Measurements from ENCODE around the gene TMEM203. TPM values are rescaled to one million over a fixed set of nuclear protein-coding genes. Genes with fewer than 3 reads are reported as not detected.

TMEM203 gene
- total RNA-seq, 1 experiment from 2014 or later = 36.4 TPM

DNA sequence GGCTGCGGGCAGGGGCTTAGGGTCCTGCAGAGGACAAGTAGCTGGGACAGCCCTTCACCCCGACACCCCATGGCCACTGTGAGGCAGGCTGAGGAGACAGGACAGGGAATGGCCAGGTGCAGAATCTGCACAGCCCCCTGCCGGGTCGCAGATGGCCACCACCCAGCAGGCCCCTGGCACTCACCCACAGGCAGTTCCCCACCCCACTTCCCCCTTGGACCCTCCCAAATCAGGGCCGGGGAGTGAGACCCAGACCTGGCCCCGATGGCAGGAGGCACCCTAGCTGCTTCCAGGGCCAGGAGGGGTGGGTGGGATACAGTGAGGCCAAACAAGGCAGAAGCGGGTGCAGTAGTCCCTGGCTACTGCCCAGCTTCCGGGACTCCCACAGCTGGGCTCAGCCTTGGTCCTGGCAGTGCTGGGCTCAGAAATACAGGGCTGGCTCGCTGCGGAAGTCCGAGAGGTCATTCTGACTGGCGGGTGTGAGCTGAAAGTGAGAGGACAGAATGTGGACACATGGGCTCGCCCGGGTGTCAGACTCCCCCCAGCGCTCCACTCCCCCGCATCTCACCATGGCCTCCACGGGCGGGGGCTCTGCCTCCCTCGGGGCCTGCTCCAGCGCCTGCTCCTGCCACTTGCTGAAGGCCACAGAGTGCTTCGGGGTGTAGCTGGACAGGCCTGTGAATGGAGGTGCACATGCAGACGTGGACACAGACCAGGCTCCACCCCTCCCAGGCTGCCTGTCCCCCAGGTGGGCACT lies 13.6 kb downstream of the TMEM203 start:
- peaks cover 35% of the 10 kb centered on the region for H3K4me1 ChIP-seq (ENCODE audit: insufficient read depth, low read length)
- H3K9me3 ChIP-seq (ENCODE audit: low read length) = no peaks in the 10 kb centered on the region
- no peak overlapping the region for H3K4me2 ChIP-seq (ENCODE audit: low read length)
- H2AFZ ChIP-seq (ENCODE audit: low read length) = no peak overlapping the region
- no peak overlapping the region for H3K4me3 ChIP-seq (ENCODE audit: low read length)
- peaks cover 32% of the 10 kb centered on the region for H3K79me2 ChIP-seq (ENCODE audit: low read length)
- DNase-seq (no peak), ATAC-seq (no peak)
- no peak overlapping the region for H3K9ac ChIP-seq (ENCODE audit: low read length)
- no peaks in the 10 kb centered on the region for H3K27me3 ChIP-seq (ENCODE audit: low read length)
- BruUV-seq (replicated peaks) = no TSS peak
- ChIA-PET POLR2A (ENCODE audit: unreplicated experiment) (no interaction called here), CTCF (no interaction called here)
- no peak for TF ChIP-seq EZH2 (IDR thresholded peaks at IDR 0.05; ENCODE audit: low read length, unreplicated experiment)
- TF ChIP-seq CTCF (conservative IDR thresholded peaks at IDR 0.05; ENCODE audit: low read depth, low read length) = no peak
- no peak for TF ChIP-seq EZH2phosphoT487 (IDR thresholded peaks at IDR 0.05; ENCODE audit: borderline replicate concordance, low read length)
- H3F3A ChIP-seq (ENCODE audit: low read length, unreplicated experiment) = no peaks in the 10 kb centered on the region
- H4K20me1 ChIP-seq (ENCODE audit: low read length) = peaks cover 11% of the 10 kb centered on the region
- intact Hi-C loops (cut with micrococcal nuclease) = no loop called here
- no peaks in the 10 kb centered on the region for H3K36me3 ChIP-seq (ENCODE audit: low read depth, low read length)
- H3K9me2 ChIP-seq (replicated peaks; ENCODE audit: low read length) = no peaks in the 10 kb centered on the region
- no peak overlapping the region for H3K27ac ChIP-seq (ENCODE audit: low read length)

DNA sequence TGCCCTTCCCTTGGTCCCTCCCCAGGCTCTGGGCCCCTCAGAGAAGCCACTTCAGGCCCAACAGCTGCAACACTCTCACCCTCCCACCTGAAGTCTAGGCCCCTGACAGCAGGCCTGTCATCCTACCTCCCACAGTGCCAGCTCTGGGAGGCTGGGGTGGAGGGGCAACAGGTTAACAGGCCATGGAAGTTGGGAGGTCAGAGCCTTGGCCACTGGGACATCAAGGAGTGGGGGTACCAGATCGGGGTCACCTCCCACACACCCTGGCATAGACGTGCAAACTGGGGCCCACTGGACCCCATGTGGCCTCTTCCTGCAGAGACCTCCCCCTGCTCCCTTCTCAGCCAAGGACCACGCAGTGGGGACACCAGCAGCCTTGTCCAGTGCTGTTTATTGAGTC lies 14.2 kb downstream of the TMEM203 start:
- Histone ChIP-seq H3K4me2 (ENCODE audit: low read length) (no peak overlapping the region), H3K9me2 (replicated peaks; ENCODE audit: low read length) (no peaks in the 10 kb centered on the region), H3K79me2 (ENCODE audit: low read length) (peaks cover 38% of the 10 kb centered on the region), H2AFZ (ENCODE audit: low read length) (no peak overlapping the region), H3K27ac (ENCODE audit: low read length) (no peak overlapping the region), H4K20me1 (ENCODE audit: low read length) (peaks cover 11% of the 10 kb centered on the region), H3K27me3 (ENCODE audit: low read length) (no peaks in the 10 kb centered on the region), H3K4me3 (ENCODE audit: low read length) (no peak overlapping the region), H3K9ac (ENCODE audit: low read length) (no peak overlapping the region), H3K4me1 (ENCODE audit: insufficient read depth, low read length) (peaks cover 41% of the 10 kb centered on the region), H3K36me3 (ENCODE audit: low read depth, low read length) (no peaks in the 10 kb centered on the region), H3F3A (ENCODE audit: low read length, unreplicated experiment) (no peaks in the 10 kb centered on the region), H3K9me3 (ENCODE audit: low read length) (no peaks in the 10 kb centered on the region)
- ATAC-seq (no peak), DNase-seq (no peak)
- intact Hi-C loops (cut with micrococcal nuclease) = no loop called here
- BruUV-seq (replicated peaks) = no TSS peak
- POLR2A ChIA-PET (ENCODE audit: unreplicated experiment) = no interaction called here
- no peak for TF ChIP-seq CTCF (conservative IDR thresholded peaks at IDR 0.05; ENCODE audit: low read depth, low read length)
- TF ChIP-seq EZH2 (IDR thresholded peaks at IDR 0.05; ENCODE audit: low read length, unreplicated experiment) = no peak
- no peak for TF ChIP-seq EZH2phosphoT487 (IDR thresholded peaks at IDR 0.05; ENCODE audit: borderline replicate concordance, low read length)
- CTCF ChIA-PET = no interaction called here

DNA sequence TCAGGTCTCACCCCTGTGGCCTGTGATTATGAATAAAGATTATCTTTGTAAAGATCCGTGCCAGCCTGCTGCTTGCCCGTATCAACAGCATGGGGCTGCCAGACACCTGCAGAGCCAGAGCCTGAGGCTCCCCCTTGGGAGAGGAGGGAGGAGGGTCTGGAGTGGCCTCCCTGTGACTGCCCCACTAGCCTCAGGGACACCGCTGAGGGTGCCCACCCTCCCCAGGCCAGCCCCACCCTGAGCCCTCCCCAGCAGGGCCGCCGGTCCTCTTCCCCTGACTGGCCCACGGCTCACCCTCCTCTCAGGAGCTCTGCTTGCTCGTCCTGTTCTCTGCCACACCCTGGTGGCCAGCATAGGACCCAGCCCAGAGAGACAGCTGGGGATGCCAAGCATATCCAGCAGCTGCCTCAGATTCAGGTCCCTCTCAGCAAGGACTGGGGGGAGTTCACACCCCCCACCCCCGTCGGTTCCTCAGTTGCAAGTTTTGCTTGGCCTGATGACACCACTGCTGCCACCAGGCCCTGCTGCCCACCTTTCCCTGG lies 15.1 kb downstream of the TMEM203 start:
- Histone ChIP-seq H3K27ac (ENCODE audit: low read length) (no peak overlapping the region), H3K4me1 (ENCODE audit: insufficient read depth, low read length) (peaks cover 35% of the 10 kb centered on the region), H3K36me3 (ENCODE audit: low read depth, low read length) (no peaks in the 10 kb centered on the region), H3F3A (ENCODE audit: low read length, unreplicated experiment) (no peaks in the 10 kb centered on the region), H3K27me3 (ENCODE audit: low read length) (no peaks in the 10 kb centered on the region), H3K9me2 (replicated peaks; ENCODE audit: low read length) (no peaks in the 10 kb centered on the region), H4K20me1 (ENCODE audit: low read length) (peaks cover 11% of the 10 kb centered on the region), H3K4me2 (ENCODE audit: low read length) (peak overlapping the region; percentile 96), H3K4me3 (ENCODE audit: low read length) (peak overlapping the region; percentile 99), H3K9ac (ENCODE audit: low read length) (no peak overlapping the region), H3K9me3 (ENCODE audit: low read length) (no peaks in the 10 kb centered on the region), H3K79me2 (ENCODE audit: low read length) (peaks cover 45% of the 10 kb centered on the region), H2AFZ (ENCODE audit: low read length) (no peak overlapping the region)
- POLR2A ChIA-PET (ENCODE audit: unreplicated experiment) = interaction anchor here (0.7 kb wide), 1 partner anchor 35 kb away, joined by 8 read pairs; no protein-coding TSS in a partner anchor
- no TSS peak for BruUV-seq (replicated peaks)
- peak; percentile 18; the same call in 1 of the 2 replicates for ATAC-seq
- intact Hi-C loops (cut with micrococcal nuclease) = no loop called here
- peak; percentile 32 for DNase-seq
- TF ChIP-seq CTCF (conservative IDR thresholded peaks at IDR 0.05; ENCODE audit: low read depth, low read length) = 0 out of 2 replicates have a peak, but pooled peaks have one; percentile 20
- no peak for TF ChIP-seq EZH2 (IDR thresholded peaks at IDR 0.05; ENCODE audit: low read length, unreplicated experiment)
- CTCF ChIA-PET = interaction anchor here (0.6 to 1.0 kb wide), 3 partner anchors 33 to 242 kb away, joined by 4 read pairs; partner anchors contain the start of gene RNF224

Measured in PC-3 (cell line).